Esophagus squamous epithelium (tissue), 5 donors: Measurements from ENCODE around the gene DLEU7. TPM values are rescaled to one million over a fixed set of nuclear protein-coding genes. Genes with fewer than 3 reads are reported as not detected.

Source experiments
- DNase-seq: peaks from one replicate; lab custom pipeline; 2025; lab: John Stamatoyannopoulos, UW
- H3K27ac ChIP-seq, 4 donors: fragments of 200-600 bp; sonication (generic); one replicate each; pipeline ENCODE4 v1.5.1; 2016 to 2019; ENCODE audit warnings: mild to moderate bottlenecking in 1 of 4
- H3K27me3 ChIP-seq, 4 donors: fragments of 200-600 bp; sonication (generic); 1 replicate in 3 of 4; 2 replicates in 1 of 4; pipeline versions ENCODE4 v1.5.1 to v1.6.0; 2017 to 2021; ENCODE audit warnings: antibody characterized with exemption in 1 of 4
- H3K36me3 ChIP-seq, 3 donors: fragments of 200-600 bp; sonication (generic); one replicate each; pipeline ENCODE4 v1.5.1; 2016 to 2019
- H3K4me1 ChIP-seq, 3 donors: fragments of 200-600 bp; sonication (generic); one replicate each; pipeline ENCODE4 v1.5.1; 2017 to 2019
- H3K4me3 ChIP-seq, 4 donors: fragments of 200-600 bp; sonication (generic); 1 replicate in 3 of 4; 2 replicates in 1 of 4; pipeline ENCODE4 v1.5.1; 2016 to 2019; ENCODE audit warnings: mild to moderate bottlenecking in 2 of 4, moderate library complexity in 1 of 4
- H3K9me3 ChIP-seq, 3 donors: fragments of 200-600 bp; sonication (generic); one replicate each; pipeline ENCODE4 v1.5.1; 2016 to 2019
- CTCF ChIP-seq, 6 experiments: fragments of 450-650 bp in 4 of 6; fragments of 200-600 bp in 2 of 6; sonication (generic) in 2 of 6; IDR thresholded peaks; one replicate each; pipeline ENCODE4 v1.5.1; 2016 to 2019; ENCODE audit warnings: antibody characterized with exemption in 6 of 6, mild to moderate bottlenecking in 4 of 6, moderate library complexity in 4 of 6
- POLR2A ChIP-seq, 4 donors: fragments of 450-650 bp; IDR thresholded peaks; one replicate each; pipeline ENCODE4 v1.6.1; 2017; ENCODE audit warnings: antibody characterized with exemption in 4 of 4, mild to moderate bottlenecking in 4 of 4, moderate library complexity in 3 of 4
- WGBS, 2 donors: methylation state at CpG; one replicate each; pipeline ENCODE4 v1.1.5; 2018; 5-methylcytosine and 5-hydroxymethylcytosine counted together
- intact Hi-C: fragments of 100-400 bp; cut with DNase I; formaldehyde crosslinking; loops from one replicate; pipeline ENCODE4 v1.15.0; 2022
- total RNA-seq, 4 donors: library from RNA; depleted of rRNA; stranded (reverse); fragments of >200 nt; gene quantifications; one replicate each; pipeline ENCODE4 v1.1.0, GENCODE V29; 2016
- donor health status: DM: yes; HTN: yes; CAD: no.

Gene DLEU7
- total RNA-seq = not detected

GRCh38 chr13:50843257-50844083 lies at the start of gene DLEU7:
Gene DLEU7, minus strand, starts transcription at chr13:50843692. Its CDS starts 46 bp downstream, at chr13:50843646.
- no peaks in the 10 kb centered on the region for H3K9me3 ChIP-seq
- peaks cover 0 to 54% (median 5%) of the 10 kb centered on the region in 4 donors for H3K27me3 ChIP-seq
- WGBS, 2 donors = 58 to 60% methylated on average over 8 to 10 of the region's 78 CpGs
- no peak for DNase-seq
- peaks cover 7 to 15% (median 8%) of the 10 kb centered on the region in 3 donors for H3K4me1 ChIP-seq
- H3K4me3 ChIP-seq = peak within 1 kb of the TSS in 2 of 4 donors; percentile 34 to 56
- H3K27ac ChIP-seq = no peak within 1 kb of the TSS
- no peaks in the 10 kb centered on the region for H3K36me3 ChIP-seq
- TF ChIP-seq POLR2A (IDR thresholded peaks at IDR 0.05) = no peak
- TF ChIP-seq CTCF (IDR thresholded peaks at IDR 0.05) = no peak
- intact Hi-C loops = no loop called here

GRCh38 chr13:50892210-50892944 lies 48.9 kb upstream of the DLEU7 start:
- Histone ChIP-seq H3K9me3 (no peaks in the 10 kb centered on the region), H3K36me3 (no peaks in the 10 kb centered on the region), H3K27ac (no peak overlapping the region), H3K4me3 (no peak overlapping the region), H3K4me1 (peaks cover 0 to 5% (median 0%) of the 10 kb centered on the region in 3 donors), H3K27me3 (no peaks in the 10 kb centered on the region)
- TF ChIP-seq CTCF (IDR thresholded peaks at IDR 0.05) = no peak
- no peak for TF ChIP-seq POLR2A (IDR thresholded peaks at IDR 0.05)
- 51 to 68% methylated on average over 7 of the region's 7 CpGs for WGBS, 2 donors
- intact Hi-C loops = no loop called here
- no peak for DNase-seq

GRCh38 chr13:50891206-50891605 lies 47.7 kb upstream of the DLEU7 start:
- intact Hi-C loops = no loop called here
- Histone ChIP-seq H3K4me1 (peaks cover 0 to 5% (median 0%) of the 10 kb centered on the region in 3 donors), H3K36me3 (no peaks in the 10 kb centered on the region), H3K9me3 (no peaks in the 10 kb centered on the region), H3K27ac (no peak overlapping the region), H3K4me3 (no peak overlapping the region), H3K27me3 (no peaks in the 10 kb centered on the region)
- no peak for DNase-seq
- no peak for TF ChIP-seq CTCF (IDR thresholded peaks at IDR 0.05)
- TF ChIP-seq POLR2A (IDR thresholded peaks at IDR 0.05) = no peak

GRCh38 chr13:50889317-50889716 lies 45.8 kb upstream of the DLEU7 start:
- peaks cover 0 to 5% (median 0%) of the 10 kb centered on the region in 3 donors for H3K4me1 ChIP-seq
- H3K27ac ChIP-seq = no peak overlapping the region
- H3K27me3 ChIP-seq = no peaks in the 10 kb centered on the region
- 36 to 78% methylated on average over 1 of the region's 1 CpG for WGBS, 2 donors
- intact Hi-C loops = no loop called here
- no peak overlapping the region for H3K4me3 ChIP-seq
- H3K9me3 ChIP-seq = no peaks in the 10 kb centered on the region
- no peaks in the 10 kb centered on the region for H3K36me3 ChIP-seq
- no peak for DNase-seq
- TF ChIP-seq POLR2A (IDR thresholded peaks at IDR 0.05) (no peak), CTCF (IDR thresholded peaks at IDR 0.05) (no peak)

GRCh38 chr13:50888362-50888761 lies 44.9 kb upstream of the DLEU7 start:
- Histone ChIP-seq H3K4me1 (peaks cover 0 to under 1% (median 0%) of the 10 kb centered on the region in 3 donors), H3K27ac (no peak overlapping the region), H3K9me3 (no peaks in the 10 kb centered on the region), H3K4me3 (no peak overlapping the region), H3K36me3 (no peaks in the 10 kb centered on the region), H3K27me3 (no peaks in the 10 kb centered on the region)
- no peak for TF ChIP-seq POLR2A (IDR thresholded peaks at IDR 0.05)
- no peak for TF ChIP-seq CTCF (IDR thresholded peaks at IDR 0.05)
- 20 to 83% methylated on average over 1 of the region's 1 CpG for WGBS, 2 donors
- intact Hi-C loops = no loop called here
- DNase-seq = no peak
